NCI-H1417 treated with DMSO at 0.1 percent for 48 hours (cell line): Measurements from ENCODE around the gene NHLRC4.

Source experiments
- DNase-seq: peaks from one replicate; lab custom pipeline; 2025; lab: John Stamatoyannopoulos, UW

Gene NHLRC4

DNA sequence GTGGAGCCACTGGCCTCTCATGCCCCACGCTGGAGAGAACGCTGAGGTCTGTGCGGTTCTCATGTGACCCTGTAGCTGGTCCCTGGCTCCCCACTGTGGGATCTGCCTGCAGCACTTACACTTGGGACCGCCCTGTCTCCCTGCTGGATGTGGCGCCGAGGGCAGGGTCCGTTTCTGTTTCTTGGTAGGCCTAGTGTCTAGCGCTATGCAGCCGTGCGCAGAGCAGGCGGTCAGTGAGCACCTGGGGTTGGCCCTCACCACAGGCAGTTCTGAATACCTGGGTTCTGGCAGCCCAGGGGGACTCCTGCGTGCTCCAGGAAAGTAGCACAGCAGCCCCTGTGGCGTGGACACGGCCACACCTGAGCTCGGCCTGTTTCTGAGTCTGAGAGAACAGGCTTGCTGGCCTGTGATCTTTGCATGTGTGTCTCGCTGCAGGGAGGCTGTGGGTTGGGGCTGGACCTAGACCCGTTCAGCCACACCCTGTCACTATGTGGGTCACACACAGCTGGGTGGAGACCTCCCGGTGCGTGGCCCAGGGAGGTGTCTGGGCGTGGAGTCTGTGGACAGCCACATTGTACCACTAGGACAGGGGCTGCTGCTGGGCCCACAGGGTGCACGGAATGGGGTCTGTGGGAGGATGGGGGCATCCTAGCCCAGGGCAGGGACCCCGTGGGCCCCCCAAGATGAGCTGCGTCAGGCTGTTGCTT lies 36.5 kb upstream of the NHLRC4 start:
- DNase-seq = no peak

DNA sequence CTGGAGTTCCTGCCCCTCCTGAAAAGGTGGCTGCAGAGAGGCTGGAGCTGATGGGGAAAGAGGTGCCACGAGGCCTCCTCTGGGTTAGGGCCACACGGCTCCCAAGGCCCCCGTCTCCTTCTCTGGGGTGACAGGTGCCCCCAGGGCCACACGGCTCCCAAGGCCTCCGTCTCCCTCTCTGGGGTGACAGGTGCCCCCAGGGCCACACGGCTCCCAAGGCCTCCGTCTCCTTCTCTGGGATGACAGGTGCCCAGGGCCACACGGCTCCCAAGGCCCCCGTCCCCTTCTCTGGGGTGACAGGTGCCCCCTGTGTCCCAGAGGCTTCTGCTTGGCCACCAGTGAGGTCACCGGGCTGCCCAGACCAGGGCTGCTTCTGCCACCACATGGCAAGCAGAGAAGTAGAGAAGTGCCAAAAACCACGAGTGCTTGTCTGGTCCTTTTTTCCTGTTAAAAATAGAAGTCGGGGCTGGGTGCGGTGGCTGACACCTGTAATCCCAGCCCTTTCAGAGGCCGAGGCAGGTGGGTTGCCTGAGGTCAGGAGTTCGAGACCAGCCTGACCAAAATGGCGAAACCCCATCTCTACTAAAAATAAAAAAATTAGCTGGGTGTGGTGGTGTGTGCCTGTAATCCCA lies 35.2 kb upstream of the NHLRC4 start:
- no peak for DNase-seq

DNA sequence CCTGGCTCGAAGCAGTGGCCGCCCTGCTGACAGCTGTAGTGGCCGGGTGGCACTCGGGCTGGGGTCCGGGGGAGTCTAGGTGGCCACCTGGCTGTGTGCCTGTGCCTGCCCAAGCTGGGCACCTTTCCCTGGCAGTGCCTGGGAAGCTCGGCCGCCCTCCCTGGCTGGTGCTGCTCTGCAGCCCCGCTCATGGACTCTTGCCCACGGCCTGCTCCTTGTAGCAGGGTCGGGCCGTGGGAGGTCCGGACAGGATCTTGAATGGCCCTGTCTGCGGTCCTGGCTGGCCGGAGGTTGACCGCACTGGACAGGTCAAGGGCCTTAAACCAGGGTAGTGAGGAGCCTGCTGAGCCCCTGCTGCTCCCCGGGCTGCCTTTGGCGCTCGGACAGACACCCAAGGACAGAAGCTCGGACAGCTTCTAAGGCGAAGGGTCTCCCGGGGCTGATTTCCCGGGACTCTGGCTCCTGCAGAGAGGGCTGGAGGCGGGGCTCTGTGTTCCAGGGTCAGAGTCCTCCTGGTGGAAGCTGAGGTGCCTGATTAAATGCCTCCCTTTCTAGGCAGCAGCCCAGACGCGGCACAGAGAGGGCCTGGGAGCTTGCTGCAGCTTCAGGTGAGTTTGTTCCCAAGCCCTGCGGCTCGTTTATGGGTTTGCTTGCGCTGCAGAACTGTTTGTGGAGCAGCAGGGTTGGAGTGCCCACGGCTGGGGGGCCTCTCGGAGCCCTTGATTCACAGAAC lies 33.2 kb upstream of the NHLRC4 start:
- DNase-seq = no peak

DNA sequence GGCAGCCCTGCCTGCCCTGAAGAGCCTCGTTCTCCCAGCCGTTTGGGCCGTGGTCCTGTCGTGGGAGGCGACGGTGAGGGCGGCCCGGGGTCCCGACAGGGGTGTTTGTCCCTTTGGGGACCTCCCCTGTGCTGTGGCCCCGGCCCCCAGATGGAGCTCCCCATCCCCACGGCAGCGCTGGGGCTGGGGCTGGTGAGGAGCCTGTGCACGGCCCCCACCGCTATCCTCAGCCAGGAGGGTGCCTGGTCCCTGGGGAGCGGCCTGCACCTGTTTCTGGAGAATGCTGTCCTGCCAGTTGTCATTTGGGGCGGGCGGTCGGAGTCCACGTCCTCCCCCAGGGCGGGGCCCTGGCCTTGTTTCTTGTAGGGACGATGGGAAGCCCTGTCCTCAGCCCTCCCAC lies 32.7 kb upstream of the NHLRC4 start:
- no peak for DNase-seq

DNA sequence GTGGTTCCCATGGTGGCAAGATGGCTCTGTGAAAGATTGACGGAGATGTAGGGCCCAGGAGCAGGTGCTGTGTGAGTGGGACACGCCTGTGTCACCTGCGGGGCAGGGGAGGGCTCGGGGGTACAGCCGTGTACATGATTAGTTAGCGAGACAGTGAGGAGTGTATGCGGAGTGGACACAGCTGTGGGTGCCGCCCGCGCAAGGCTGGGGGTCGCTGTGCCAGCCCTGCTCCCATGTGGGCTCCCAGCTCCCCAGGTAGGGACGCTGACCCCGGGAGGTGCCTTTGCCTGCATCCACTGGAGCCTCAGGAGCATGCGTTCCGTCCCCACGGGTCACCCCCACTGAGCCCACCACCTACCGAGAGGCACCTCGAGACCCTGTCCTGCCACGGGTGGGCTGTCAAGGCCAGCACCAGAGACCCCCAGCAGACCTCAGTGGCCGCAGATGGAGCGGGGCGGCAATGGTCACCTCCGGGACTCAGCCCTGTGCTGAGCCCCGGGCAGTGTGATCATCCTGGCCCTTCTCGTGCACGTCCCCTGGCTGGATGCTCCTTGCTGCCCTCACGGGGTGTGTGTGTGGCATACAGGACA lies 31.9 kb upstream of the NHLRC4 start:
- DNase-seq = no peak

DNA sequence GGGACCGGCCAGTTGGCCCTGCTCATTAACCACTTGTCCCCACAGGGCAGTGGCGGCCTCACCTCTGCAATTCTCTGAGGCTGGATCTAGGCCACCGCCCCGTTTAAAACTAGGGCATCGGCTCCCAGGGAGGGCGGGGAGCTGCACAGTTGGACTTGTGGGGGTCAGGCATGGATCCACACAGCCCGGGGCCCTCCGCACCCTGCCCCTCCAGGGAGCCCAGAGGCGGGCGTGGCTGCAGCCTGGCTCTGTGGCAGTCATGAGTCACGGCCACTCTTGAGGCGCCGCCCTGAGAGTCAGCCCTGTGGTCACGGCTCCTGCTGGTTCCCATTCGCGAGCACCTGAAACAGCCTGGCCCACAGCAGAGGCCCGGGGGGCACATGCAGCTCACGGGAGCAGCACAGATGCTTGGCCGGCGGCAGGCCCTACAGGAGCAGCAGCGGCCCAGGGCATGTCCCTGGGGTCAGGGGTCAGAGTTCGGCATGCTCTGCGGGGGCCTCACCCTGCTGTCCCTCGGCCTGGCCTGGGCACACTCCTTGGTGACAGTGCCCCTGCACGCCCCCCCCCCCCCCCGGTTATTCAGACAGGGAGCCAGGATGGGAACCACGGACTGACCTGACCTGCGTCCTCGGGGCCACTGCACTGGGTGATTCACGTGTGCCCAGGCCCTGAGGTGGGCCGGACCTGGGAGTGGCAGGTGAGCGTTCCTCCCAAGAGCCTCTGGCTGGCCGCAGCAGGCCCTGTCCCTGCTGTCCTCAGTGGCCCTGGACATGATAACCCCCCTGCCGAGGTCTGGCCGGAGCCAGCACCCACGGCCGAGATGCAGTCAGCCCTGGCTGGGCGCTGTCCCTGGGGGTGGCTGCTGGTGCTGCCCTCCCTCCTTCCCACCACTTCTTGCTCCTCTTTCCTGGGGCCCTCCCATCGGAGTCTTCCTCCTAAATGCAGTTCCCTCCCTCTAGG lies 31.1 kb upstream of the NHLRC4 start:
- DNase-seq = no peak

DNA sequence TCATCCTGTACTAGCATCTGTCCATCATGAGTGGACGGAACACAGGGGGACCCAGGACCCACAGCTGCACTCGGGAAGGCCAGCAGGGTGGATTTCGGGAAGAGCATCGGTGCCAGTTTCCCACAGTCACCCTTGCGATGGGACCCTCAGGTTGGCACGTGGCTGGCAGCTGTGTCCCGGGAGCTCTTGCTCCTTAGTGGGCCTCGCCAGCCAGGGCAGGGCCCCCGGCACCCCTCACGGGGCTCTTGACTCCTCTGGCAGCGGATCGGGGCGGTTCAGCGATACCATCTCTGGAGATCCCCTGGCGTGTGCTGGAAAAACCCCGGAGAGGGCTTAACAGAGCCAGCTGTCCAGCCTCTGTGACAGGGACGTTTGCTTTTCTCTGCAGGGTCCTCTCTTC lies 30.1 kb upstream of the NHLRC4 start:
- DNase-seq = no peak

DNA sequence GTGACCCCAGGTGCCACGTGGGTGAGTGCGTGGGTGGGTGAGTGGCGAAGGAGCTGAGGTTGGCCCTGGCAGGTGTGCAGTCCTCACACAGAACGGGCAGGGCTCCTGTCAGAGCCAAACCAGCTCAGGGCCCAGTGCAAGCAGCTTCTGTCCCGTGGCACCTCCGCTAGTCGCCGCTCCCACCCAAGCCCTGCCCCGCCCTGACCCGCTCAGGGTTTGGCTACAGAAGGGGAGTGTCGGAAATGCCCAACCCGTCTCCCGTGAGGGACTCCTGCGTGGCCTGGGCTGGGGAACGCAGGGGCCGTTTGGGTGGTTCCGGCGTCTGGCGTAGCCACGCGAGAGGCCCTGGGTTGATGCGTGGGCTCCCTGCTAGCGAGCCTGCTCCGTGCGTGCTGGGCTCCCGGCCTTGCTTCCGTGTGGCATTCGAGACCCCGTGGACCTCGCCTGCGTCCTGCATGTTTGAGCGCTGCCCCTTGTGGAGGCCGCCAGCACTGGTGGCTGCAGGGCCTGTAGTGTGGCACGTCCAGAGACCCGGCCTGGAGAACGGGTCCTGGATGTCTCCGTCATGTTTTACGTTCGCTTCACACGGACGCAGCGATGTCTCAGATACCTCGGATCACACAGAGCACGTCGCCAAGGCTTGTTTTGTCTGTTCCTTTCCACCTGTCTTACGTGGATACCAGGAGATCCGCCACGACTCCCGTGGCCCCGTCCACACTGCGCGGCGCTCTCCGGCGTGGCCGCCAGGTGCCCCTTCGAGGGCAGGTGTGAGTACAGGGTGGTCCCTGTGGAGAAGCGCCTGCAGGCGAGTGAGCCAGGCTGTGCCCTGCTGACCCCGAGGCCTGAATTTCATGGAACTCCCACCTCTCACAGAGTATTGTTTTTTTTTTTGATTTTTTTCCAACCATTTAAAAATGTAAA lies 29.1 kb upstream of the NHLRC4 start:
- no peak for DNase-seq

DNA sequence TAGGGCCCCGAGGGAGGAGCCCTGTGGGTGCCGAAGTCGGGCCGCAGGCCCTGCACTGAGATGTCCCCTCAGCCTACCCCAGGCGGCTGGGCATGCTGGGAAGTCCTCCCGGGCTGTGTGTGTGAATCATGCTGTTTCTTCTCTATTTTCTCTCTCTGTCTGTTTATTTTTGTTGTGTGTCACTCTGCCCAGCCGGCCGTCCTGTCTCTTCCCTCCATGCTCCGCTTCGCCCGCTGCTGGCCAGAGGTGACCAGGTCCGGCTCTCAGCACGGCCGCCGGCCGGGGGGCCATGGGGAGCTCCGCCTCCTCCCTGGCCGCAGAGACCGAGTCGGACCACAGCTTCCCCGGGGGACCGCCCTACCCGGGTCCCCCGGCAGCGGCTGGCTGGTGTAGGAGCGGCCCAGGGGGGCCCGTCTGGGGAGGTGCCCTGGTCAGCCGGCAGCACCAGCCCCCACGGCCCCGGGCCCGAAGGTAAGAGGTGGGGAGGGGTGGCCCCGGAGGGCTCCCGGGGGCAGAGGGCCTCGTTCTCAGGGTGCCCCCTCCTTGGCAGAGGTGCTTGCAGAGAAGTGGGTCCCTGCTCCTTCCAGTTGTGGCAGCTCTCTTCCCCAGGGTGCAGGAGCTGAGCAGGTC lies 26.8 kb upstream of the NHLRC4 start:
- DNase-seq = no peak

DNA sequence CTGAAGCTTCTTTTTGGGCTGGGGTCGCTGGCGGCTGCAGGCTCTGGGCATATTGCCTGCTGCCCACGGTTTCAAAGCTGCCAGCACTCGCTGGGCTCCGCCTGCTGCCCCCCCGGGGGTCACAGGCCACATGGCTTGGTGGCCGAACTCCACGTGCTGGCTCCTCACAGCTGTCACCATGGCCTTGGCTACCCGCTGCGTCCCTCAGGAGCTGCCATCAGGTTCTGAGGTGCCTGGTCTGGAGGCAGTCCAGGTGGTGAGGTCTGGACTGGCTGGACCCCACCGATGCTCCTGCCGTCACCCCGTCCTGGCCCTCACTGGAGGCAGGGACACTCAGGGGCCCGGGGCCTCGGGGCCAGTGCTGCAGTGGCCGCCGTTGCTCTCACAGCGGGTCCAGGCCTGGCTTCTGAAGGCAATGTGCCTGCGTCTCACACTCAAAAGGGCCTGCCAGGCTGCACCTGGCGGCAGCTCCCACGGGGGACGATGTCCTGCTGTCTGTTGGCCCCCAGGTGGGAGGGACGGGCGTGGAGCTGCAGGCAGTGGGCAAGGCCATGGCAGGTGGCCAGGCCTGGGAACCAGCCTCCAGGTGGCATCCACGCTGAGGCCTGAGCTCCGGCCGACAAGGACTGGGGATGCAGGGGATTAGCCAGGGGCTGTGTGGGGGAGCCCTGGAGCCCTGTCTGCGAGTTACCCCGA lies 26.0 kb upstream of the NHLRC4 start:
- DNase-seq = no peak

DNA sequence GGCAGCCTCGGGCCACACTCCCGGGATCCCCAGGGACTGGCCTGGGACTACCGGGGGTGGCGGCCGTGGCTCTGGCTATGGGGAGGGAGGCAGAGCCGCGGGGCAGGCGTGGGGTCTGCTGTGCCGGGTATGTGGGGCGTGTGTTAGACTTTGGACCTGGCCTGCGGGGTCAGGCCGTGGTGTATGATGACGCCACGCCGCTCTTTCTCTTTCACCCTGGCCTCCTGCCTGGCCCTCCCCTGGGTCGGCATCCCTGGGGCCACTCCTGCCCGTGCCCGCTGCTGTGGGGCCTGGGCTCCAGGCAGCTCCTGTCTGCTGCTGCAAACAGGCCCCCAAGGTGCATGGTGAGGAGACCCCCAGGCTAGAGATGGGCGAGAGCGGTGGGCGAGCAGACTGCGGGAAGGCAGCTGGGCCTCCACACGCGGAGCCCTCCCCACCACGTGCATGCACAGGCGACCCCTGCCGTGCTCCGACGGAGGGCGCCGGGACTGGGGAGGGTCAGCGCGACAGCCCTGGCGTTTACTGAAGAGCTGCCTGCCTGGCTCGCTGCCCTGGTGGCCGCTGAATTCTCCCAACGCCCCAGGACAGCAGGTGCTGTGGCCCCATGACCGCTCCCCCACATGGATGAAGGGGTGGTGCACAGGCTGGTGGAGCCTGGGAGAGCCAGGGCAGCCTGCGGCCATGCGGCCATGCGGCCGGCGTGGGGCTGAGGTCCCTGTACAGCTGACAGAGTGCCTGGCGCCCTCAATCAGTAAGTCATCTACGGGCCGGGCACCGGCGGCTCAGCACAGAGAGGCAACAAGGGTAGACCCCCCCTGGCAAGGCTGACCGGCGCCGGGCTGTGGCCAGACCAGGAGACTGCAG lies 23.3 kb upstream of the NHLRC4 start:
- DNase-seq = no peak

DNA sequence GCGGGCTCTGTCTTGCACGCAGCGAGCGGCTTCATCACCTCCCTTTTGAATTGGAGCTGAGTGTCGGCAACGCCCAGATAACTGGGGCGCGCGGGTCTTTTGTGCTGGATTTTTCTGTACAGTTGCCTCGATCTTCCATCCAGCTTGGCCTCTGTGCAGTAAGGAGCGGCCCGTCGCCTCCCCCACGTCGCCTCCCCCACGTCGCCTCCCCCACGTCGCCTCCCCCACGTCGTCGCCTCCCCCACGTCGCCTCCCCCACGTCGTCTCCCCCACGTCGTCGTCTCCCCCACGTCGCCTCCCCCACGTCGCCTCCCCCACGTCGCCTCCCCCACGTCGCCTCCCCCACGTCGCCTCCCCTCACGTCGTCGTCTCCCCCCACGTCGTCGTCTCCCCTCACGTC lies 22.3 kb upstream of the NHLRC4 start:
- no peak for DNase-seq

DNA sequence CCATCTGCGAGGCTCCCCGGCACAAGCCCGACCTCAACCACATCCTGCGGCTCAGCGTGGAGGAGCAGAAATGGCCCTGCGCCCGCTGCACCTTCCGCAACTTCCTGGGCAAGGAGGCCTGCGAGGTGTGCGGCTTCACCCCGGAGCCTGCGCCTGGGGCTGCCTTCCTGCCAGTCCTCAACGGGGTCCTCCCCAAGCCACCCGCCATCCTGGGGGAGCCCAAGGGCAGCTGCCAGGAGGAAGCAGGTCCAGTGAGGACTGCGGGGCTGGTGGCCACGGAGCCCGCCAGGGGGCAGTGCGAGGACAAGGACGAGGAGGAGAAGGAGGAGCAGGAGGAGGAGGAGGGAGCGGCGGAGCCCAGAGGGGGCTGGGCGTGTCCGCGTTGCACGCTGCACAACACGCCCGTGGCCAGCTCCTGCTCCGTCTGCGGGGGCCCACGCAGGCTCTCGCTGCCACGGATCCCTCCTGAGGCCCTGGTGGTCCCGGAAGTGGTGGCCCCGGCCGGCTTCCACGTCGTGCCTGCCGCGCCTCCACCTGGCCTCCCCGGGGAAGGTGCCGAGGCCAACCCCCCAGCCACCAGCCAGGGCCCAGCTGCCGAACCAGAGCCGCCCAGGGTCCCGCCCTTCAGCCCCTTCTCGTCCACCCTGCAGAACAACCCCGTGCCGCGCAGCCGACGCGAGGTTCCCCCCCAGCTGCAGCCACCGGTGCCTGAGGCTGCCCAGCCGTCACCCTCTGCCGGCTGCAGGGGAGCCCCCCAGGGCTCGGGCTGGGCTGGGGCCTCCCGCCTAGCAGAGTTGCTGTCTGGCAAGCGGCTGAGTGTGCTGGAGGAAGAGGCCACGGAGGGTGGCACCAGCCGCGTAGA lies 19.7 kb upstream of the NHLRC4 start:
- DNase-seq = no peak

DNA sequence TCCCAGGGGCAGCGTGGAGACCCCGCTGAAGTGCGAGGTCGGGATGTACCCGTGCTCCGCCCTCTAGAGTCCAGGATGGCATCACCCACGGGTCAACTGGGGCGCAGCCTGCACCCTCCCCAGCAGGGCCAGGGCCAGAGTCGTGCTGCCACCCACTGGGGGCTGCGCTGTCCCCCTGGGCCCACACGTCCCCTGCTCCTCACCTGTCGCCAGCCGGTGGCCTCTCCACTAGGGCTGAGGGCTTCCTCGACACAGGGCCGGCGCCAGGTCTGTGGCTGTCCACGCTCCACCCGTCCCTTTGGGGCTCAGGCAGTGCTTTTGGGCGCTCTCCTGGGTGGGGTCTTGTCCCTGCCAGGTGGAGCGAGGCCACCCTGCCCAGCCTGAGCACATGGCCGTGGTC lies 18.2 kb upstream of the NHLRC4 start:
- DNase-seq = no peak

DNA sequence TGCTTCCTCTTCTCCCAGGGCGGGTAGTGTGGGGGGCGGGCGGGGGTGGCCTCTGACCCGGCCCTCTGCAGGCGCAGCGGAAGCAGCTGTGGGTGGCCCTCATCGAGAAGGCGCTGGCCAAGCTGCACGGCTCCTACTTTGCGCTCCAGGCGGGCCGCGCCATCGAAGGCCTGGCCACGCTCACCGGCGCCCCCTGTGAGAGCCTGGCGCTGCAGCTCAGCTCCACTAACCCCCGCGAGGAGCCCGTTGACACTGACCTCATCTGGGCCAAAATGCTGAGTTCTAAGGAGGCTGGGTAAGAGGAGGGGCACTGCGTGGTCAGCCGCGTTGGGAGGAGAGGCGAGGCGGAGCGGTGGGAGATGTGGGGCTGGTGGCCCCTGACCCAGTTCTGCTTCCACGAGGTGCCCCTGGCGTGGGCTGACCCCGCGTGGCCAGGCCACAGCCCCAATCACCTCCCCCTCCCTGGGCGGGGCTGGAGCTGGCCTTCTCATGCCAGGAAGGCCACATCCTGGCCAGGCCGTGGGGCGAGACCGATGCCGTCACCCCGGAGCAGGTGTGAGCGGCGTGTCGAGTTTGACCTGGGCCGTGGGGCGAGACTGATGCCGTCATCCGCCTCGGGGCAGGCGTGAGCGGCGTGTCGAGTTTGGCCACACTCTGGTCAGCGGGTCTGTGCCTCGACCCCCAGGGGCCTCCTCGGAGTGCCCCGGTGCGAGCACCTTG lies 17.1 kb upstream of the NHLRC4 start:
- DNase-seq = no peak

DNA sequence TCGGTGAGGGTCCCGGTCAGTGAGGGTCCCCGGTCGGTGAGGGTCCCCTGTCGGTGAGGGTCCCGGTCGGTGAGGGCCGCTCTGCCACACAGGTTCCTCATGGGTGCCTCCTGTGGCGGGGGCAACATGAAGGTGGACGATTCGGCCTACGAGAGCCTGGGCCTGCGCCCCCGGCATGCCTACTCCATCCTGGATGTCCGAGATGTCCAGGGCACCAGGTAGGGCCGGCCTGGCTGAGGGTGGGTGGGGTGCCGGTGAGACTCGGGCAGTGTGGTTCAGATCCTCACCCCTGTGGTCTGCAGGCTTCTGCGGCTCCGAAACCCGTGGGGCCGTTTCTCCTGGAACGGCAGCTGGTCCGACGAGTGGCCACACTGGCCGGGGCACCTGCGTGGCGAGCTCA lies 15.6 kb upstream of the NHLRC4 start:
- no peak for DNase-seq

DNA sequence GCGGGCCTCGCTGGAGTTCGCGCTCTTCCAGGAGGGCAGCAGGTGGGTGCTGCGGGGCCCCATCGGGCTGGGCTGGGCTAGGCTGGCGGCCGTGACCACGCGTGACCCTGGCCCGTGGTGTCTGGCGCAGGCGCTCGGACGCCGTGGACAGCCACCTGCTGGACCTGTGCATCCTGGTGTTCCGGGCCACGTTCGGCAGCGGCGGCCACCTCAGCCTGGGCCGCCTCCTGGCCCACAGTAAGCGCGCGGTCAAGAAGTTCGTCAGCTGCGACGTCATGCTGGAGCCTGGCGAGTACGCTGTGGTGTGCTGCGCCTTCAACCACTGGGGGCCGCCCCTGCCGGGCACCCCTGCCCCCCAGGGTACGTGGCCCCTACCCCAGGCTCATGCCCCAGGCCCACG lies 14.6 kb upstream of the NHLRC4 start:
- DNase-seq = no peak
